H1 (cell line): ENCODE results near the gene CLDN9. TPM values are rescaled to one million over a fixed set of nuclear protein-coding genes. Genes with fewer than 3 reads are reported as not detected.
A peak's percentile ranks its signal among the peaks of the same experiment; 100 is the strongest.

Experiments used
- CTCF ChIA-PET: fragments of 300-600 bp; sonication (Branson Sonifier 250); formaldehyde crosslinking; loops from one replicate; lab custom pipeline; 2021; ENCODE audit not compliant: partially characterized antibody; lab: Charles Lee
- POLR2A ChIA-PET: fragments of 300-600 bp; sonication (Branson Sonifier 250); formaldehyde crosslinking; loops from one replicate; lab custom pipeline; 2021; ENCODE audit warnings: inconsistent platforms; ENCODE audit not compliant: partially characterized antibody; lab: Charles Lee
- DNase-seq, 2 experiments: peaks; one replicate each; pipeline versions ENCODE4 v3.0.0 to v3.0.0-alpha.2; 2010 to 2022; ENCODE audit warnings: low spot score in 2 of 2, low read depth in 1 of 2, mixed read lengths in 1 of 2
- FAIRE-seq: peaks from 2 replicates; lab custom pipeline; 2011; peaks lifted over from hg19 to GRCh38; lab: Jason Lieb, UNC
- H2AFZ ChIP-seq: 2 replicates; pipeline ENCODE4 v1.8.1; 2012; ENCODE audit warnings: low read length, inconsistent platforms
- H2AK5ac ChIP-seq: 2 replicates; pipeline ENCODE4 v1.6.1; 2013; ENCODE audit warnings: low read depth, low read length
- H2BK120ac ChIP-seq: replicated peaks from 2 replicates; pipeline ENCODE3; 2013; ENCODE audit warnings: low read depth, low read length, inconsistent platforms
- H2BK12ac ChIP-seq: 2 replicates; pipeline ENCODE4 v1.6.1; 2013; ENCODE audit warnings: low read depth, low read length
- H2BK15ac ChIP-seq: 2 replicates; pipeline ENCODE4 v1.6.1; 2013; ENCODE audit warnings: low read length
- H2BK20ac ChIP-seq: 2 replicates; pipeline ENCODE4 v1.6.1; 2013; ENCODE audit warnings: low read length
- H2BK5ac ChIP-seq: 2 replicates; pipeline ENCODE4 v1.6.1; 2013; ENCODE audit warnings: low read depth, low read length
- H3K14ac ChIP-seq: 2 replicates; pipeline ENCODE4 v1.6.1; 2013; ENCODE audit warnings: inconsistent platforms; ENCODE audit not compliant: insufficient read length
- H3K18ac ChIP-seq: 2 replicates; pipeline ENCODE4 v1.6.1; 2013; ENCODE audit warnings: low read length; ENCODE audit errors: extremely low read depth
- H3K23ac ChIP-seq: 2 replicates; pipeline ENCODE4 v1.6.1; 2013; ENCODE audit warnings: inconsistent platforms; ENCODE audit not compliant: insufficient read length
- H3K23me2 ChIP-seq: 2 replicates; pipeline ENCODE4 v1.6.1; 2013; ENCODE audit warnings: low read depth, low read length
- H3K27ac ChIP-seq: 2 replicates; pipeline ENCODE4 v1.6.1; 2011; ENCODE audit warnings: low read depth, low read length, inconsistent platforms
- H3K27me3 ChIP-seq, 4 experiments: replicated peaks in 1 of 4; 1 replicate in 1 of 4; 2 replicates in 3 of 4; pipeline versions ENCODE4 v1.6.1 to v1.8.1; 2011 to 2013; ENCODE audit warnings: low read length in 3 of 4, mild to moderate bottlenecking in 3 of 4, inconsistent platforms in 2 of 4, mixed read lengths in 2 of 4, moderate library complexity in 1 of 4; ENCODE audit not compliant: control insufficient read depth in 3 of 4, insufficient read depth in 3 of 4; ENCODE audit errors: extremely low read depth in 1 of 4
- H3K36me3 ChIP-seq, 4 experiments: 2 replicates each; pipeline versions ENCODE4 v1.6.1 to v1.8.1; 2011 to 2013; ENCODE audit warnings: mild to moderate bottlenecking in 4 of 4, low read length in 3 of 4, moderate library complexity in 2 of 4, control low read depth in 1 of 4, inconsistent platforms in 1 of 4; ENCODE audit not compliant: insufficient read depth in 4 of 4, control insufficient read depth in 2 of 4
- H3K4ac ChIP-seq: replicated peaks from 2 replicates; pipeline ENCODE3; 2013; ENCODE audit warnings: low read length, low read depth, mixed read lengths, inconsistent platforms; ENCODE audit not compliant: insufficient read length
- H3K4me1 ChIP-seq, 4 experiments: replicated peaks in 1 of 4; 1 replicate in 1 of 4; 2 replicates in 3 of 4; pipeline versions ENCODE4 v1.6.1 to v1.8.1; 2011 to 2013; ENCODE audit warnings: low read length in 3 of 4, inconsistent platforms in 2 of 4, mixed read lengths in 1 of 4; ENCODE audit not compliant: insufficient read depth in 4 of 4, control insufficient read depth in 3 of 4
- H3K4me2 ChIP-seq, 2 experiments: 2 replicates each; pipeline versions ENCODE4 v1.6.1 to v1.8.1; 2011 to 2013; ENCODE audit warnings: low read depth in 2 of 2, low read length in 2 of 2, control low read depth in 1 of 2, inconsistent platforms in 1 of 2, mild to moderate bottlenecking in 1 of 2; ENCODE audit not compliant: insufficient read depth in 1 of 2
- H3K4me3 ChIP-seq, 4 experiments: fragments of 200-600, 300-600 bp in 1 of 4; sonication (generic), shearing (Covaris generic), sonication (Bioruptor Twin) in 1 of 4; 2 replicates each; pipeline versions ENCODE4 v1.5.1 to v1.8.1; 2011 to 2016; ENCODE audit warnings: low read length in 4 of 4, low read depth in 3 of 4, control low read depth in 2 of 4, inconsistent platforms in 2 of 4, mild to moderate bottlenecking in 2 of 4, mixed read lengths in 1 of 4, moderate library complexity in 1 of 4; ENCODE audit not compliant: insufficient read depth in 2 of 4; ENCODE audit errors: extremely low read depth in 1 of 4
- H3K56ac ChIP-seq: replicated peaks from 2 replicates; pipeline ENCODE3; 2013; ENCODE audit warnings: low read depth, mild to moderate bottlenecking, mixed read lengths, low read length, inconsistent platforms; ENCODE audit not compliant: insufficient read length
- H3K79me1 ChIP-seq: 2 replicates; pipeline ENCODE4 v1.6.1; 2013; ENCODE audit warnings: low read depth, low read length, control low read depth
- H3K79me2 ChIP-seq, 2 experiments: 2 replicates each; pipeline versions ENCODE4 v1.6.1 to v1.8.1; 2012 to 2013; ENCODE audit warnings: low read length in 2 of 2, mild to moderate bottlenecking in 2 of 2, inconsistent platforms in 1 of 2; ENCODE audit not compliant: insufficient read depth in 2 of 2, control insufficient read depth in 1 of 2
- H3K9ac ChIP-seq, 4 experiments: replicated peaks in 1 of 4; 1 replicate in 1 of 4; 2 replicates in 3 of 4; pipeline versions ENCODE4 v1.6.1 to v1.8.1; 2011 to 2013; ENCODE audit warnings: low read depth in 3 of 4, low read length in 3 of 4, control low read depth in 2 of 4, mild to moderate bottlenecking in 2 of 4, moderate library complexity in 2 of 4, inconsistent platforms in 1 of 4; ENCODE audit errors: extremely low read depth in 1 of 4
- H3K9me3 ChIP-seq, 2 experiments: 2 replicates each; pipeline versions ENCODE4 v1.6.1 to v1.8.1; 2012 to 2013; ENCODE audit warnings: mild to moderate bottlenecking in 2 of 2, moderate library complexity in 2 of 2, control low read depth in 1 of 2, inconsistent platforms in 1 of 2, low read depth in 1 of 2, low read length in 1 of 2, mixed read lengths in 1 of 2; ENCODE audit not compliant: insufficient read depth in 2 of 2
- H4K20me1 ChIP-seq, 2 experiments: replicated peaks in 1 of 2; 2 replicates each; pipeline versions ENCODE3 to v1.8.1; 2011 to 2013; ENCODE audit warnings: inconsistent platforms in 2 of 2, low read length in 2 of 2, mild to moderate bottlenecking in 1 of 2; ENCODE audit not compliant: insufficient read depth in 2 of 2, control insufficient read depth in 1 of 2
- H4K5ac ChIP-seq: 2 replicates; pipeline ENCODE4 v1.6.1; 2013; ENCODE audit warnings: low read length, low read depth, mixed read lengths, inconsistent platforms; ENCODE audit not compliant: insufficient read length
- H4K8ac ChIP-seq: 2 replicates; pipeline ENCODE4 v1.8.0; 2013; ENCODE audit warnings: mild to moderate bottlenecking, moderate library complexity, low read length, inconsistent platforms; ENCODE audit not compliant: insufficient read depth; ENCODE audit errors: extremely low read depth
- H4K91ac ChIP-seq: replicated peaks from 2 replicates; pipeline ENCODE3; 2013; ENCODE audit warnings: low read length, mixed read lengths, inconsistent platforms; ENCODE audit not compliant: insufficient read length
- CBX8 ChIP-seq: fragments of 300-800, 300-1000 bp; sonication (generic); IDR thresholded peaks from 2 replicates; pipeline ENCODE4 v1.7.1; 2016; ENCODE audit warnings: low read depth, low read length, borderline replicate concordance
- EP300 ChIP-seq, 2 experiments: IDR thresholded peaks; 1 replicate in 1 of 2; 2 replicates in 1 of 2; pipeline ENCODE4 v1.6.1; 2011 to 2012; ENCODE audit warnings: low read depth in 2 of 2, low read length in 2 of 2, mild to moderate bottlenecking in 2 of 2, borderline replicate concordance in 1 of 2, inconsistent platforms in 1 of 2, moderate library complexity in 1 of 2
- JUND ChIP-seq: IDR thresholded peaks from 2 replicates; pipeline ENCODE4 v1.6.1; 2011; ENCODE audit warnings: mild to moderate bottlenecking, improper control_type of control experiment, low read length
- KDM4A ChIP-seq: IDR thresholded peaks from one replicate; pipeline ENCODE4 v1.7.1; 2012; ENCODE audit warnings: low read depth, mild to moderate bottlenecking, moderate library complexity, low read length, inconsistent platforms; ENCODE audit not compliant: severe bottlenecking
- RFX5 ChIP-seq: IDR thresholded peaks from 2 replicates; pipeline ENCODE4 v1.6.1; 2011; ENCODE audit warnings: low read depth, low read length, improper control_type of control experiment, borderline replicate concordance
- SP2 ChIP-seq: IDR thresholded peaks from 2 replicates; pipeline ENCODE4 v1.6.1; 2012; ENCODE audit warnings: mild to moderate bottlenecking, low read length, inconsistent platforms
- SP4 ChIP-seq: IDR thresholded peaks from 2 replicates; pipeline ENCODE4 v1.6.1; 2012; ENCODE audit warnings: low read length, inconsistent platforms
- TAF7 ChIP-seq: optimal IDR thresholded peaks from 2 replicates; pipeline ENCODE3; 2011; ENCODE audit warnings: low read depth, mild to moderate bottlenecking, inconsistent platforms, low read length, moderate library complexity, borderline replicate concordance
- TCF12 ChIP-seq: IDR thresholded peaks from 2 replicates; pipeline ENCODE4 v1.6.1; 2011; ENCODE audit warnings: low read depth, mild to moderate bottlenecking, low read length
- WGBS, 2 experiments: shearing (Covaris generic) in 1 of 2; methylation state at CpG; one replicate each; pipeline versions ENCODE4 v1.1.6 to v1.1.7; 2013 to 2015; ENCODE audit warnings: low lambda C conversion rate in 2 of 2, mixed read lengths in 2 of 2, inconsistent platforms in 1 of 2, low coverage in 1 of 2, missing lambda C conversion rate in 1 of 2; ENCODE audit not compliant: insufficient replicate concordance in 2 of 2, insufficient coverage in 1 of 2, insufficient read length in 1 of 2; ENCODE audit errors: extremely low coverage in 1 of 2, missing lambda C conversion rate in 1 of 2; 5-methylcytosine and 5-hydroxymethylcytosine counted together
- polyA plus RNA-seq, 7 experiments: library from polyadenylated mRNA; depleted of rRNA in 3 of 7; stranded (reverse) in 5 of 7; unstranded in 2 of 7; fragments of >200 nt in 5 of 7; fragments of 200-250 nt in 2 of 7; gene quantifications; 1 replicate in 5 of 7; 2 replicates in 1 of 7; 4 replicates in 1 of 7; pipeline versions ENCODE4 v1.2.1 to v1.2.3, GENCODE V29; 2011 to 2013; ENCODE audit warnings: missing spikeins in 2 of 7, mixed read lengths in 2 of 7
- total RNA-seq: library from RNA; stranded (reverse); fragmentation: NEBNext Ultra II Directional; extraction: Animal tissue kit (Norgen Biotek cat#: 25700); gene quantifications from 2 replicates; pipeline ENCODE4 v1.2.1, GENCODE V29; 2021
- TF ChIP-seq, protein P1 (sequence below): IDR thresholded peaks from 2 replicates; pipeline ENCODE4 v1.6.1; 2011; ENCODE audit warnings: low read depth, mild to moderate bottlenecking, low read length; ENCODE audit not compliant: insufficient read depth

Gene CLDN9
- total and polyA plus RNA-seq, 2 of the 8 experiments (the other 6 are each of a cell fraction or from before 2014, with no cell fraction given), result 0.60 to 0.89 TPM

DNA sequence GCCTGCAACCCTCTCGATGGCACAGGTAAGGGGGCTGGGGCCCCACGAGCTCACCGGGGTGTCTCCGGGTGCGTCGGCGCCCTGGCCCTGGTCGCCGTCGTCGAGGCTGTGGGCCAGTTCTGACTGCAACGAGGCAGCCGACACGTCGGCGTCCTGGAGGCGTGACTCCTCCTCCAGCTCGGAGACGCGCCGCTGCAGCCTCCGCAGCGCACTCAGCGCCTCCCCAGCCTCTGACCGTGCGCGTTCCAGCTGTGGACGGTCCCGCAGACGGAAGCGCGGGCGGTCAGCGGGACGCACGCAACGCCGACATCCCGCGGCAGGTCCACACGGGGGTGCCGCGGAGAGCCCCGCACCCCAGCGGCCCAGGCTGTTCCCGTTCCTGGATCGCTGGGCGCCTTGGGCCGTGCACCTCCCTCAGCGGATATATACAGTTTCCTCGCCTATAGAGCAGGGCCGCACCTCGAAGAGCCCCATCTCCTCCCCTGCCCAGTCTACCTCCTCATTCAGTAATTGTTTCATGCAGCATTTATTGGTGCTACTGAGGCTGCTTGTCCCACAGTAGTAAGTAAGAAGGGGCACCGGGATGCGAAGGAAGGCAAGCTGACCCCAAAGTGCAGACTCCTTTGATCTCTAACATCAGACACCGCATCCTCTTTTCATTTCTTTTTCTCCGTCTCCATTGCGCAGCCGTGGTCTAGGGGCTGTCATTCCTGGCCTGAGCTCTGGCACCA lies 16.9 kb downstream of the CLDN9 start:
- Histone ChIP-seq H3K36me3 (peaks cover 0 to 21% (median 9%) of the 10 kb centered on the region in 4 experiments; a peak in 7 of 8 replicates), H4K91ac (peak overlapping the region; percentile 52), H3K4me3 (no peak overlapping the region), H3K56ac (no peak overlapping the region), H2AFZ (no peak overlapping the region), H4K8ac (no peak overlapping the region; the same call in 1 of the 2 replicates), H2BK5ac (no peak overlapping the region), H3K79me2 (no peaks in the 10 kb centered on the region), H3K4ac (no peak overlapping the region), H3K79me1 (no peaks in the 10 kb centered on the region), H3K27me3 (no peaks in the 10 kb centered on the region), H3K4me2 (no peak overlapping the region), H3K9ac (no peak overlapping the region), H2BK12ac (no peak overlapping the region), H2AK5ac (no peak overlapping the region), H4K5ac (no peak overlapping the region), H3K27ac (no peak overlapping the region), H2BK15ac (no peak overlapping the region), H3K9me3 (no peaks in the 10 kb centered on the region), H2BK120ac (no peak overlapping the region), H3K23me2 (no peaks in the 10 kb centered on the region), H4K20me1 (peaks cover 8 to 33% of the 10 kb centered on the region in 2 experiments), H2BK20ac (0 out of 2 replicates have a peak overlapping the region, but pooled peaks have one; percentile 48), H3K4me1 (peaks cover 0 to 8% (median 6%) of the 10 kb centered on the region in 4 experiments; a peak in 5 of 7 replicates), H3K23ac (no peak overlapping the region), H3K18ac (no peak overlapping the region), H3K14ac (no peak overlapping the region)
- CTCF ChIA-PET, result interaction anchor here (0.6 to 23.8 kb wide), 16 partner anchors 11 to 84 kb away, joined by 3 to 639 read pairs (median 10); partner anchors contain the start of genes CLDN6, CLDN9, HCFC1R1 and THOC6
- WGBS, 2 experiments, result 87% methylated on average over 58 of the region's 59 CpGs; no CpG with 5 or more reads in 1 of the 2 experiments
- TF ChIP-seq SP4, result no peak
- no peak for TF ChIP-seq SP2
- no peak for TF ChIP-seq EP300 (IDR thresholded peaks at IDR 0.05; ENCODE audit: borderline replicate concordance in 1 of 2, low read depth in 2 of 2, low read length in 2 of 2)
- no peak for TF ChIP-seq CBX8
- TF ChIP-seq, protein P1, sequence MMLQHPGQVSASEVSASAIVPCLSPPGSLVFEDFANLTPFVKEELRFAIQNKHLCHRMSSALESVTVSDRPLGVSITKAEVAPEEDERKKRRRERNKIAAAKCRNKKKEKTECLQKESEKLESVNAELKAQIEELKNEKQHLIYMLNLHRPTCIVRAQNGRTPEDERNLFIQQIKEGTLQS, result no peak
- TF ChIP-seq JUND, result no peak
- no peak for TF ChIP-seq TAF7
- no peak for TF ChIP-seq KDM4A
- TF ChIP-seq RFX5, result no peak
- TF ChIP-seq TCF12, result no peak
- FAIRE-seq (no peak), DNase-seq (peak in 1 of 2 experiments; percentile 41)
- POLR2A ChIA-PET, result interaction anchor here (0.7 to 35.7 kb wide), 8 partner anchors 1 to 68 kb away, joined by 3 to 1808 read pairs (median 147); partner anchors contain the start of genes BICDL2, CLDN6, CLDN9 and HCFC1R1
